ENCODE results near the gene CRYBB3.
A peak's percentile ranks its signal among the peaks of the same experiment; 100 is the strongest.
"Not testable (repeated sequence)": the region's sequence is repeated elsewhere in the genome, so short reads cannot be mapped to it uniquely, and the experiment has no call there.

The CRYBB3 gene

GRCh38 chr22:25232301-25232700 is 32.6 kb downstream of the CRYBB3 start:
- no peak overlapping the region for H3K4me3 ChIP-seq (ENCODE audit: low read length)
- DNase-seq (ENCODE audit: low read depth, low spot score), result no peak

GRCh38 chr22:25233706-25234105 is 34.0 kb downstream of the CRYBB3 start:
- not testable (repeated sequence) for DNase-seq (ENCODE audit: low read depth, low spot score); H3K4me3 ChIP-seq (ENCODE audit: low read length)

- peak; percentile 69 for DNase-seq (ENCODE audit: low read depth, low spot score)
- H3K4me3 ChIP-seq (ENCODE audit: low read length), result no peak overlapping the region
Measured at GRCh38 chr22:25235547-25236290, 36.1 kb downstream of the CRYBB3 start.

- H3K4me3 ChIP-seq (ENCODE audit: low read length), result no peak overlapping the region
- no peak for DNase-seq (ENCODE audit: low read depth, low spot score)
Measured at GRCh38 chr22:25236417-25236816, 36.8 kb downstream of the CRYBB3 start.

- no peak overlapping the region for H3K4me3 ChIP-seq (ENCODE audit: low read length)
- DNase-seq (ENCODE audit: low read depth, low spot score), result no peak
Measured at GRCh38 chr22:25237503-25237902, 37.8 kb downstream of the CRYBB3 start.

- H3K4me3 ChIP-seq (ENCODE audit: low read length); DNase-seq (ENCODE audit: low read depth, low spot score): not testable (repeated sequence)
Measured at GRCh38 chr22:25238058-25238457, 38.4 kb downstream of the CRYBB3 start.

- not testable (repeated sequence) for H3K4me3 ChIP-seq (ENCODE audit: low read length); DNase-seq (ENCODE audit: low read depth, low spot score)
Measured at GRCh38 chr22:25255169-25255568, 55.5 kb downstream of the CRYBB3 start.
